Measurements from ENCODE around the gene TMEM239. TPM values are rescaled to one million over a fixed set of nuclear protein-coding genes. Genes with fewer than 3 reads are reported as not detected.
"Not testable (repeated sequence)": the region's sequence is repeated elsewhere in the genome, so short reads cannot be mapped to it uniquely, and the experiment has no call there.

TMEM239 gene
- total and polyA plus RNA-seq, 8 donors: 0.18 TPM; not detected in 7

GRCh38 chr20:2805689-2806350 lies 10.3 kb upstream of the TMEM239 start:
- Histone ChIP-seq H3K36me3 (no peaks in the 10 kb centered on the region), H3K4me3 (no peak overlapping the region), H3K27me3 (peaks cover 16 to 94% (median 53%) of the 10 kb centered on the region in 3 donors), H3K27ac (no peak overlapping the region), H3K9me3 (no peaks in the 10 kb centered on the region), H3K4me1 (peaks cover 0 to 20% (median 13%) of the 10 kb centered on the region in 4 donors)
- intact Hi-C loops (cut with DNase I; ENCODE audit: low total_unique reads): no loop called here
- WGBS, 5 donors: 18 to 27% (median 23%) methylated on average over 11 to 22 of the region's 22 CpGs
- no peak for DNase-seq
- TF ChIP-seq POLR2A (IDR thresholded peaks at IDR 0.05) (no peak), CTCF (IDR thresholded peaks at IDR 0.05) (no peak), EP300 (IDR thresholded peaks at IDR 0.05) (no peak), POLR2AphosphoS5 (IDR thresholded peaks at IDR 0.05) (no peak)

GRCh38 chr20:2806351-2806701 lies 9.8 kb upstream of the TMEM239 start:
- intact Hi-C loops (cut with DNase I; ENCODE audit: low total_unique reads): no loop called here
- H3K9me3 ChIP-seq: peaks cover 0 to 1% (median 0%) of the 10 kb centered on the region in 4 donors
- no peak overlapping the region for H3K4me3 ChIP-seq
- no peak for TF ChIP-seq EP300 (IDR thresholded peaks at IDR 0.05)
- no peak for TF ChIP-seq POLR2AphosphoS5 (IDR thresholded peaks at IDR 0.05)
- TF ChIP-seq CTCF (IDR thresholded peaks at IDR 0.05): no peak
- no peak for TF ChIP-seq POLR2A (IDR thresholded peaks at IDR 0.05)
- H3K27ac ChIP-seq: no peak overlapping the region
- no peak for DNase-seq
- H3K27me3 ChIP-seq: peaks cover 16 to 94% (median 48%) of the 10 kb centered on the region in 3 donors
- H3K4me1 ChIP-seq: peaks cover 0 to 15% (median 9%) of the 10 kb centered on the region in 4 donors
- no peaks in the 10 kb centered on the region for H3K36me3 ChIP-seq
- 34 to 41% (median 37%) methylated on average over 4 of the region's 4 CpGs for WGBS, 5 donors

- H3K9me3 ChIP-seq: peaks cover 0 to 6% (median under 1%) of the 10 kb centered on the region in 4 donors
- 80 to 86% (median 84%) methylated on average over 4 of the region's 4 CpGs for WGBS, 5 donors
- no peak overlapping the region for H3K27ac ChIP-seq
- TF ChIP-seq CTCF (IDR thresholded peaks at IDR 0.05): no peak
- no peak for TF ChIP-seq EP300 (IDR thresholded peaks at IDR 0.05)
- no peak for TF ChIP-seq POLR2A (IDR thresholded peaks at IDR 0.05)
- no peak for TF ChIP-seq POLR2AphosphoS5 (IDR thresholded peaks at IDR 0.05)
- intact Hi-C loops (cut with DNase I; ENCODE audit: low total_unique reads): no loop called here
- H3K27me3 ChIP-seq: peaks cover 16 to 94% (median 41%) of the 10 kb centered on the region in 3 donors
- DNase-seq: no peak
- peaks cover 0 to 13% (median 8%) of the 10 kb centered on the region in 4 donors for H3K4me1 ChIP-seq
- no peaks in the 10 kb centered on the region for H3K36me3 ChIP-seq
- H3K4me3 ChIP-seq: no peak overlapping the region
Observed at GRCh38 chr20:2807019-2807418, 9.1 kb upstream of the TMEM239 start.

- H3K4me3 ChIP-seq; H3K36me3 ChIP-seq; intact Hi-C loops (cut with DNase I; ENCODE audit: low total_unique reads); H3K27ac ChIP-seq; DNase-seq: not testable (repeated sequence)
- WGBS, 5 donors: 56 to 71% (median 60%) methylated on average over 7 to 9 of the region's 9 CpGs
- Histone ChIP-seq H3K9me3 (peaks cover 0 to 15% (median 8%) of the 10 kb centered on the region in 4 donors), H3K4me1 (peaks cover 0 to 13% (median 8%) of the 10 kb centered on the region in 4 donors), H3K27me3 (peaks cover 16 to 93% (median 36%) of the 10 kb centered on the region in 3 donors)
Observed at GRCh38 chr20:2807929-2808328, 8.2 kb upstream of the TMEM239 start.

GRCh38 chr20:2809690-2810089 lies 6.5 kb upstream of the TMEM239 start:
- TF ChIP-seq CTCF (IDR thresholded peaks at IDR 0.05) (no peak), POLR2A (IDR thresholded peaks at IDR 0.05) (no peak)
- Histone ChIP-seq H3K36me3 (no peaks in the 10 kb centered on the region), H3K4me1 (peaks cover 0 to 16% (median 8%) of the 10 kb centered on the region in 4 donors), H3K27ac (no peak overlapping the region), H3K27me3 (peaks cover 11 to 81% (median 21%) of the 10 kb centered on the region in 3 donors), H3K4me3 (no peak overlapping the region), H3K9me3 (peaks cover 0 to 17% (median 8%) of the 10 kb centered on the region in 4 donors)
- DNase-seq: no peak
- intact Hi-C loops (cut with DNase I; ENCODE audit: low total_unique reads): no loop called here
- 84 to 93% (median 91%) methylated on average over 10 of the region's 10 CpGs for WGBS, 5 donors

Data from stomach (tissue), 9 donors.